ENCODE results near the gene GRM8.

GRM8 gene

GRCh38 chr7:127034186-127034806 is 218.4 kb downstream of the GRM8 start:
- DNase-seq (ENCODE audit: low read depth in 2 of 2) = no peak

GRCh38 chr7:127029823-127030222 is 222.9 kb downstream of the GRM8 start:
- no peak for DNase-seq (ENCODE audit: low read depth in 2 of 2)

GRCh38 chr7:127021857-127022256 is 230.9 kb downstream of the GRM8 start:
- no peak for DNase-seq (ENCODE audit: low read depth in 2 of 2)

- DNase-seq (ENCODE audit: low read depth in 2 of 2) = no peak
These were observed 231.6 kb downstream of the GRM8 start for GRCh38 chr7:127021019-127021738.

GRCh38 chr7:127018889-127019288 is 233.9 kb downstream of the GRM8 start:
- no peak for DNase-seq (ENCODE audit: low read depth in 2 of 2)

- no peak for DNase-seq (ENCODE audit: low read depth in 2 of 2)
These were observed 235.5 kb downstream of the GRM8 start for GRCh38 chr7:127017196-127017595.

GRCh38 chr7:127000725-127001124 is 252.0 kb downstream of the GRM8 start:
- DNase-seq (ENCODE audit: low read depth in 2 of 2) = no peak

- no peak for DNase-seq (ENCODE audit: low read depth in 2 of 2)
These were observed 256.1 kb downstream of the GRM8 start for GRCh38 chr7:126996659-126997058.

- DNase-seq (ENCODE audit: low read depth in 2 of 2) = no peak
These were observed 259.0 kb downstream of the GRM8 start for GRCh38 chr7:126993626-126994213.

GRCh38 chr7:126988022-126988421 is 264.7 kb downstream of the GRM8 start:
- DNase-seq (ENCODE audit: low read depth in 2 of 2) = no peak

GRCh38 chr7:126979722-126980121 is 273.0 kb downstream of the GRM8 start:
- DNase-seq (ENCODE audit: low read depth in 2 of 2) = no peak

GRCh38 chr7:126978865-126979264 is 273.9 kb downstream of the GRM8 start:
- DNase-seq (ENCODE audit: low read depth in 2 of 2) = no peak

- DNase-seq (ENCODE audit: low read depth in 2 of 2) = no peak
These were observed 279.7 kb downstream of the GRM8 start for GRCh38 chr7:126973066-126973465.

- DNase-seq (ENCODE audit: low read depth in 2 of 2) = no peak
These were observed 280.2 kb downstream of the GRM8 start for GRCh38 chr7:126972571-126972970.

- DNase-seq (ENCODE audit: low read depth in 2 of 2) = no peak
These were observed 293.1 kb downstream of the GRM8 start for GRCh38 chr7:126959649-126960048.

- DNase-seq (ENCODE audit: low read depth in 2 of 2) = no peak
These were observed 294.4 kb downstream of the GRM8 start for GRCh38 chr7:126958367-126958766.

- no peak for DNase-seq (ENCODE audit: low read depth in 2 of 2)
These were observed 295.3 kb downstream of the GRM8 start for GRCh38 chr7:126957443-126957842.

GRCh38 chr7:126953461-126953860 is 299.3 kb downstream of the GRM8 start:
- DNase-seq (ENCODE audit: low read depth in 2 of 2) = no peak

- no peak for DNase-seq (ENCODE audit: low read depth in 2 of 2)
These were observed 304.1 kb downstream of the GRM8 start for GRCh38 chr7:126948664-126949063.

- no peak for DNase-seq (ENCODE audit: low read depth in 2 of 2)
These were observed 311.9 kb downstream of the GRM8 start for GRCh38 chr7:126940723-126941307.

- DNase-seq (ENCODE audit: low read depth in 2 of 2) = no peak
These were observed 315.6 kb downstream of the GRM8 start for GRCh38 chr7:126937171-126937570.

- no peak for DNase-seq (ENCODE audit: low read depth in 2 of 2)
These were observed 321.2 kb downstream of the GRM8 start for GRCh38 chr7:126931581-126931980.

GRCh38 chr7:126930166-126930565 is 322.6 kb downstream of the GRM8 start:
- DNase-seq (ENCODE audit: low read depth in 2 of 2) = no peak

Measured in stimulated activated CD4-positive, alpha-beta T cell treated with anti-CD3 and anti-CD28 coated beads, Interleukin-4, amount 100 ng/mL, for 48 hours (primary cell).